HepG2 (cell line): ENCODE measurements around the gene NRAP. TPM values are rescaled to one million over a fixed set of nuclear protein-coding genes. Genes with fewer than 3 reads are reported as not detected.

Experiments
- ARNT ChIP-seq: fragments of 450-650 bp; IDR thresholded peaks from 2 replicates; pipeline ENCODE4 v1.6.1; 2017
- FIP1L1 ChIP-seq: fragments of 200-400 bp; formaldehyde crosslinking; IDR thresholded peaks from 2 replicates; pipeline ENCODE4 v1.6.1; 2018; ENCODE audit warnings: low read depth, mild to moderate bottlenecking, low read length, moderate library complexity, borderline replicate concordance; ENCODE audit not compliant: insufficient read depth
- MAZ ChIP-seq, 2 experiments: sonication (generic) in 1 of 2; formaldehyde crosslinking in 1 of 2; IDR thresholded peaks; 2 replicates each; pipeline versions ENCODE4 v1.5.0 to v1.6.1; 2012 to 2020; ENCODE audit warnings: low read depth in 2 of 2, mild to moderate bottlenecking in 2 of 2, borderline replicate concordance in 1 of 2, improper control_type of control experiment in 1 of 2, low read length in 1 of 2, missing genetic modification reagents in 1 of 2, moderate library complexity in 1 of 2
- MTA3 ChIP-seq: sonication (generic); formaldehyde crosslinking; IDR thresholded peaks from 2 replicates; pipeline ENCODE4 v1.4.0; 2020; ENCODE audit warnings: missing genetic modification reagents
- NFIB ChIP-seq: sonication (generic); formaldehyde crosslinking; IDR thresholded peaks from 2 replicates; pipeline ENCODE4 v1.9.0; 2021; ENCODE audit warnings: missing genetic modification reagents, mild to moderate bottlenecking, borderline replicate concordance
- NKX3-1 ChIP-seq: sonication (generic); formaldehyde crosslinking; IDR thresholded peaks from 2 replicates; pipeline ENCODE4 v1.5.0; 2020; ENCODE audit warnings: missing genetic modification reagents
- RXRA ChIP-seq: sonication (generic); formaldehyde crosslinking; IDR thresholded peaks from 2 replicates; pipeline ENCODE4 v1.5.1; 2020; ENCODE audit warnings: missing genetic modification reagents
- SMAD1 ChIP-seq: sonication (generic); formaldehyde crosslinking; IDR thresholded peaks from 2 replicates; pipeline ENCODE4 v1.4.0; 2020; ENCODE audit warnings: missing genetic modification reagents, low read depth, mild to moderate bottlenecking, borderline replicate concordance
- ZBTB20 ChIP-seq: sonication (generic); formaldehyde crosslinking; IDR thresholded peaks from 2 replicates; pipeline ENCODE4 v1.8.1; 2023; ENCODE audit warnings: missing genetic modification reagents, low read depth, mild to moderate bottlenecking, borderline replicate concordance
- ZBTB44 ChIP-seq: sonication (generic); formaldehyde crosslinking; IDR thresholded peaks from 2 replicates; pipeline ENCODE4 v1.4.0; 2020; ENCODE audit warnings: missing genetic modification reagents
- ZFP36 ChIP-seq: fragments of 150-350 bp; IDR thresholded peaks from 2 replicates; pipeline ENCODE4 v1.6.1; 2018; ENCODE audit warnings: borderline replicate concordance, low read length, low read depth; ENCODE audit not compliant: partially characterized antibody
- ZMYM3 ChIP-seq: sonication (generic); formaldehyde crosslinking; IDR thresholded peaks from 2 replicates; pipeline ENCODE4 v1.5.1; 2020; ENCODE audit warnings: mild to moderate bottlenecking, missing genetic modification reagents
- ZNF12 ChIP-seq: sonication (generic); formaldehyde crosslinking; IDR thresholded peaks from 2 replicates; pipeline ENCODE4 v1.5.0; 2020; ENCODE audit warnings: missing genetic modification reagents
- ZNF253 ChIP-seq: sonication (generic); formaldehyde crosslinking; IDR thresholded peaks from 2 replicates; pipeline ENCODE4 v1.8.0; 2022; ENCODE audit warnings: mild to moderate bottlenecking, missing genetic modification reagents, borderline replicate concordance
- ZNF414 ChIP-seq: sonication (generic); formaldehyde crosslinking; IDR thresholded peaks from 2 replicates; pipeline ENCODE4 v1.5.0; 2020; ENCODE audit warnings: missing genetic modification reagents
- ZNF577 ChIP-seq: sonication (generic); formaldehyde crosslinking; IDR thresholded peaks from 2 replicates; pipeline ENCODE4 v1.4.0; 2020; ENCODE audit warnings: mild to moderate bottlenecking, low read depth, missing genetic modification reagents, borderline replicate concordance
- polyA plus RNA-seq, 8 experiments: library from polyadenylated mRNA; depleted of rRNA in 3 of 8; stranded (reverse) in 7 of 8; unstranded in 1 of 8; fragments of >200 nt; fragmentation: Illumina TruSeq in 4 of 8; extraction: Trizol in 4 of 8; gene quantifications; 2 replicates each; pipeline versions ENCODE4 v1.2.1 to v1.2.3, GENCODE V29; 2011 to 2016; ENCODE audit warnings: low read depth in 4 of 8, missing spikeins in 1 of 8, mixed read lengths in 1 of 8; ENCODE audit not compliant: insufficient read depth in 1 of 8
- total RNA-seq, 5 experiments: library from RNA; depleted of rRNA; stranded (reverse); fragments of >200 nt; fragmentation: Illumina TruSeq; extraction: Trizol; gene quantifications; 2 replicates each; pipeline ENCODE4 v1.2.3, GENCODE V29; 2016; ENCODE audit warnings: low read depth in 1 of 5
- TF ChIP-seq, protein P1 (sequence below): sonication (generic); formaldehyde crosslinking; IDR thresholded peaks from 2 replicates; pipeline ENCODE4 v1.4.0; 2020; ENCODE audit warnings: missing genetic modification reagents
- TF ChIP-seq, protein P2 (sequence below): sonication (generic); formaldehyde crosslinking; IDR thresholded peaks from 2 replicates; pipeline ENCODE4 v1.4.0; 2020; ENCODE audit warnings: mild to moderate bottlenecking, missing genetic modification reagents
- TF ChIP-seq, protein P3 (sequence below): sonication (generic); formaldehyde crosslinking; IDR thresholded peaks from 2 replicates; pipeline ENCODE4 v1.4.0; 2020; ENCODE audit warnings: missing genetic modification reagents

NRAP gene
- total and polyA plus RNA-seq, 2 of the 13 experiments (the other 11 are each of a cell fraction or from before 2014, with no cell fraction given) = not detected

- TF ChIP-seq ZNF577 (no peak), ZFP36 (no peak), NFIB (CRISPR knock-in tag) (no peak), ARNT (no peak), ZMYM3 (CRISPR knock-in tag) (no peak), RXRA (CRISPR knock-in tag) (no peak), ZBTB20 (CRISPR knock-in tag) (0 out of 2 replicates have a peak, but pooled peaks have one; percentile 22), SMAD1 (no peak), FIP1L1 (no peak), ZNF12 (CRISPR knock-in tag) (no peak), ZNF253 (CRISPR knock-in tag) (no peak), NKX3-1 (no peak), ZNF414 (CRISPR knock-in tag) (no peak), MAZ (IDR thresholded peaks at IDR 0.05; ENCODE audit: borderline replicate concordance, low read depth, low read length) (no peak), MAZ (CRISPR knock-in tag; IDR thresholded peaks at IDR 0.05; ENCODE audit: low read depth) (peak; percentile 46; the same call in 1 of the 2 replicates), ZBTB44 (CRISPR knock-in tag) (no peak), MTA3 (CRISPR knock-in tag) (no peak)
- TF ChIP-seq, protein P1, sequence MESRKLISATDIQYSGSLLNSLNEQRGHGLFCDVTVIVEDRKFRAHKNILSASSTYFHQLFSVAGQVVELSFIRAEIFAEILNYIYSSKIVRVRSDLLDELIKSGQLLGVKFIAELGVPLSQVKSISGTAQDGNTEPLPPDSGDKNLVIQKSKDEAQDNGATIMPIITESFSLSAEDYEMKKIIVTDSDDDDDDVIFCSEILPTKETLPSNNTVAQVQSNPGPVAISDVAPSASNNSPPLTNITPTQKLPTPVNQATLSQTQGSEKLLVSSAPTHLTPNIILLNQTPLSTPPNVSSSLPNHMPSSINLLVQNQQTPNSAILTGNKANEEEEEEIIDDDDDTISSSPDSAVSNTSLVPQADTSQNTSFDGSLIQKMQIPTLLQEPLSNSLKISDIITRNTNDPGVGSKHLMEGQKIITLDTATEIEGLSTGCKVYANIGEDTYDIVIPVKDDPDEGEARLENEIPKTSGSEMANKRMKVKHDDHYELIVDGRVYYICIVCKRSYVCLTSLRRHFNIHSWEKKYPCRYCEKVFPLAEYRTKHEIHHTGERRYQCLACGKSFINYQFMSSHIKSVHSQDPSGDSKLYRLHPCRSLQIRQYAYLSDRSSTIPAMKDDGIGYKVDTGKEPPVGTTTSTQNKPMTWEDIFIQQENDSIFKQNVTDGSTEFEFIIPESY = no peak; the same call in 1 of the 2 replicates
- TF ChIP-seq, protein P2, sequence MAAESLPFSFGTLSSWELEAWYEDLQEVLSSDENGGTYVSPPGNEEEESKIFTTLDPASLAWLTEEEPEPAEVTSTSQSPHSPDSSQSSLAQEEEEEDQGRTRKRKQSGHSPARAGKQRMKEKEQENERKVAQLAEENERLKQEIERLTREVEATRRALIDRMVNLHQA (CRISPR knock-in tag) = no peak
- TF ChIP-seq, protein P3, sequence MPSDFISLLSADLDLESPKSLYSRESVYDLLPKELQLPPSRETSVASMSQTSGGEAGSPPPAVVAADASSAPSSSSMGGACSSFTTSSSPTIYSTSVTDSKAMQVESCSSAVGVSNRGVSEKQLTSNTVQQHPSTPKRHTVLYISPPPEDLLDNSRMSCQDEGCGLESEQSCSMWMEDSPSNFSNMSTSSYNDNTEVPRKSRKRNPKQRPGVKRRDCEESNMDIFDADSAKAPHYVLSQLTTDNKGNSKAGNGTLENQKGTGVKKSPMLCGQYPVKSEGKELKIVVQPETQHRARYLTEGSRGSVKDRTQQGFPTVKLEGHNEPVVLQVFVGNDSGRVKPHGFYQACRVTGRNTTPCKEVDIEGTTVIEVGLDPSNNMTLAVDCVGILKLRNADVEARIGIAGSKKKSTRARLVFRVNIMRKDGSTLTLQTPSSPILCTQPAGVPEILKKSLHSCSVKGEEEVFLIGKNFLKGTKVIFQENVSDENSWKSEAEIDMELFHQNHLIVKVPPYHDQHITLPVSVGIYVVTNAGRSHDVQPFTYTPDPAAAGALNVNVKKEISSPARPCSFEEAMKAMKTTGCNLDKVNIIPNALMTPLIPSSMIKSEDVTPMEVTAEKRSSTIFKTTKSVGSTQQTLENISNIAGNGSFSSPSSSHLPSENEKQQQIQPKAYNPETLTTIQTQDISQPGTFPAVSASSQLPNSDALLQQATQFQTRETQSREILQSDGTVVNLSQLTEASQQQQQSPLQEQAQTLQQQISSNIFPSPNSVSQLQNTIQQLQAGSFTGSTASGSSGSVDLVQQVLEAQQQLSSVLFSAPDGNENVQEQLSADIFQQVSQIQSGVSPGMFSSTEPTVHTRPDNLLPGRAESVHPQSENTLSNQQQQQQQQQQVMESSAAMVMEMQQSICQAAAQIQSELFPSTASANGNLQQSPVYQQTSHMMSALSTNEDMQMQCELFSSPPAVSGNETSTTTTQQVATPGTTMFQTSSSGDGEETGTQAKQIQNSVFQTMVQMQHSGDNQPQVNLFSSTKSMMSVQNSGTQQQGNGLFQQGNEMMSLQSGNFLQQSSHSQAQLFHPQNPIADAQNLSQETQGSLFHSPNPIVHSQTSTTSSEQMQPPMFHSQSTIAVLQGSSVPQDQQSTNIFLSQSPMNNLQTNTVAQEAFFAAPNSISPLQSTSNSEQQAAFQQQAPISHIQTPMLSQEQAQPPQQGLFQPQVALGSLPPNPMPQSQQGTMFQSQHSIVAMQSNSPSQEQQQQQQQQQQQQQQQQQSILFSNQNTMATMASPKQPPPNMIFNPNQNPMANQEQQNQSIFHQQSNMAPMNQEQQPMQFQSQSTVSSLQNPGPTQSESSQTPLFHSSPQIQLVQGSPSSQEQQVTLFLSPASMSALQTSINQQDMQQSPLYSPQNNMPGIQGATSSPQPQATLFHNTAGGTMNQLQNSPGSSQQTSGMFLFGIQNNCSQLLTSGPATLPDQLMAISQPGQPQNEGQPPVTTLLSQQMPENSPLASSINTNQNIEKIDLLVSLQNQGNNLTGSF = no peak
These were observed 15.8 kb upstream of the NRAP start, which contains the start of gene CASP7 (continued) for GRCh38 chr10:113679463-113680189.
